Chondrocyte (in vitro differentiated cells): Measurements from ENCODE around the gene GPATCH4. TPM values are rescaled to one million over a fixed set of nuclear protein-coding genes. Genes with fewer than 3 reads are reported as not detected.
A peak's percentile ranks its signal among the peaks of the same experiment; 100 is the strongest.

Source experiments
- DNase-seq: peaks from one replicate; pipeline ENCODE4 v3.0.0; 2021; ENCODE audit warnings: mixed read lengths, low spot score
- H3K27ac Mint-ChIP-seq: one replicate; pipeline ENCODE4 v1.8.0; 2021; ENCODE audit warnings: mild to moderate bottlenecking, moderate library complexity, mixed read lengths; ENCODE audit not compliant: unreplicated experiment
- H3K27me3 Mint-ChIP-seq: 2 replicates; pipeline ENCODE4 v1.8.0; 2021; ENCODE audit warnings: low read depth, mixed read lengths
- H3K36me3 Mint-ChIP-seq: 2 replicates; pipeline ENCODE4 v1.8.0; 2021; ENCODE audit warnings: low read depth, mixed read lengths
- H3K4me1 Mint-ChIP-seq: 2 replicates; pipeline ENCODE4 v1.8.0; 2021; ENCODE audit warnings: low read depth, mild to moderate bottlenecking, mixed read lengths
- H3K4me3 Mint-ChIP-seq: one replicate; pipeline ENCODE4 v1.8.0; 2021; ENCODE audit warnings: mild to moderate bottlenecking, moderate library complexity, mixed read lengths; ENCODE audit not compliant: unreplicated experiment
- H3K9me3 Mint-ChIP-seq: 2 replicates; pipeline ENCODE4 v1.8.0; 2021; ENCODE audit warnings: low read depth, mixed read lengths
- total RNA-seq: library from RNA; stranded (reverse); gene quantifications from 3 replicates; pipeline ENCODE4 v1.2.1, GENCODE V29; 2021
- TF ChIP-seq, protein P1 (sequence below): fragments of 200-600 bp; sonication (generic); IDR thresholded peaks from 2 replicates; pipeline ENCODE4 v1.5.0; 2021; ENCODE audit warnings: antibody characterized with exemption, mild to moderate bottlenecking, moderate library complexity

The GPATCH4 gene
- total RNA-seq, 1 donor from 2014 or later, result 16.4 TPM

DNA sequence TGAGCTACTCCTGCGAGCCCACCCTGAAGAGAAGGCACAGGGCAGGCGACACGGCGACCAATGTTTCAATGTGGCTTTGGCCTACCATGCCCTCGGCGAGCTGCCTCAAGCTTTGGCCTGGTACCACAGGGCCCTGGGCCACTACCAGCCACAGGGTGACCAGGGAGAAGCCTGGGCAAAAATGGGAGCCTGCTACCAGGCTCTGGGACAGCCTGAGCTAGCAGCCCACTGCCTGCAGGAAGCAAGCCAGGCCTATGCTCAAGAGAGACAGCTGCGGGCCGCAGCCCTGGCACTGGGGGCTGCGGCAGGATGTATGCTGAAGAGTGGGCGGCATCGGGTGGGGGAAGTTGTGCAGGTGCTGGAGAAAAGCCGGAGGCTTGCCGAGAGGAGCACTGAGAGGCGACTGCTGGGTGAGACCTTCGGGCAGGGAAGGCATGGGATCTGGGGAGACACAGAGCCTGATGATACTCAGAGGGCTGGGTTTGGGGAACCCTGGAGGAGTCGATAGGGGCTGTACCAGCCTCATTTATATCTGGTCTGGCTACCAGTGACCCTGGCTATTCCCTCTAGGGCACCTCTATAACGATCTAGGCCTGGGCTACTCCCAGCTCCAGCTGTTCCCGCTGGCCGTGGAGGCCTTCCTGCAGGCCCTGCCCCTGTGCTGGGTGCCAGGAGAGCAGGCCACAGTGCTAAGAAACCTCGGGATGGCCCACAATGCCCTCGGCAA lies 19.5 kb downstream of the GPATCH4 start:
- H3K27me3 Mint-ChIP-seq, result peaks cover 3% of the 10 kb centered on the region
- TF ChIP-seq, protein P1, sequence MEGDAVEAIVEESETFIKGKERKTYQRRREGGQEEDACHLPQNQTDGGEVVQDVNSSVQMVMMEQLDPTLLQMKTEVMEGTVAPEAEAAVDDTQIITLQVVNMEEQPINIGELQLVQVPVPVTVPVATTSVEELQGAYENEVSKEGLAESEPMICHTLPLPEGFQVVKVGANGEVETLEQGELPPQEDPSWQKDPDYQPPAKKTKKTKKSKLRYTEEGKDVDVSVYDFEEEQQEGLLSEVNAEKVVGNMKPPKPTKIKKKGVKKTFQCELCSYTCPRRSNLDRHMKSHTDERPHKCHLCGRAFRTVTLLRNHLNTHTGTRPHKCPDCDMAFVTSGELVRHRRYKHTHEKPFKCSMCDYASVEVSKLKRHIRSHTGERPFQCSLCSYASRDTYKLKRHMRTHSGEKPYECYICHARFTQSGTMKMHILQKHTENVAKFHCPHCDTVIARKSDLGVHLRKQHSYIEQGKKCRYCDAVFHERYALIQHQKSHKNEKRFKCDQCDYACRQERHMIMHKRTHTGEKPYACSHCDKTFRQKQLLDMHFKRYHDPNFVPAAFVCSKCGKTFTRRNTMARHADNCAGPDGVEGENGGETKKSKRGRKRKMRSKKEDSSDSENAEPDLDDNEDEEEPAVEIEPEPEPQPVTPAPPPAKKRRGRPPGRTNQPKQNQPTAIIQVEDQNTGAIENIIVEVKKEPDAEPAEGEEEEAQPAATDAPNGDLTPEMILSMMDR, result no peak

DNA sequence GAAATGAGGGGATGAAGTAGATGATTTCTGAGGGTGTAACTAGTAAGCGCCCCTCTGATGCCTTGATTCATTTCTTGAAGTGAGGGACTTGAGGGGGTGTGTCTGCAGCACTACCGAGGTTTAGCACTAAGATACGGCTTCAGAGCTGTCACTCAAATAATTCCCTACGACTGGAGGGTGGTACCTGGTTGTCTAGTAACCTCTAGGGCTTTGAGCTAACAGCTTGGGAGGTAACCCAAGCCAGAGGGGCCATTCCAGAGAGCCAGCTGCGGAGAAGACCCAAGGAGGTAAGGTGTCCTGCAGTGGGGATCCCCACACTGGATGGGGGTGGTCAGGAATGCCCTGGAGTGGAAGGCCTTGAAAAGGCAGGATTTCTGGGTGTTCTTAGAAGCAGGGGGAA lies 21.8 kb downstream of the GPATCH4 start, which contains the start of gene TTC24:
Gene TTC24, plus strand, starts transcription at position 252 of the 400 bp plus-strand sequence. CDS start 1,642 bp downstream, outside the sequence.
- Mint-ChIP-seq H3K27ac (no peak within 1 kb of the TSS), H3K4me1 (peaks cover 3% of the 10 kb centered on the region), H3K36me3 (no peaks in the 10 kb centered on the region), H3K27me3 (peaks cover 3% of the 10 kb centered on the region), H3K9me3 (no peaks in the 10 kb centered on the region), H3K4me3 (no peak within 1 kb of the TSS)
- TF ChIP-seq, protein P1, result no peak
- DNase-seq, result no peak

More for the DNA sequence above, 19.5 kb downstream of the GPATCH4 start:
- H3K36me3 Mint-ChIP-seq, result no peaks in the 10 kb centered on the region
- H3K4me1 Mint-ChIP-seq, result peaks cover 3% of the 10 kb centered on the region
- peak overlapping the region; percentile 22 for H3K27ac Mint-ChIP-seq
- DNase-seq, result no peak
- H3K9me3 Mint-ChIP-seq, result no peaks in the 10 kb centered on the region
- no peak overlapping the region for H3K4me3 Mint-ChIP-seq

DNA sequence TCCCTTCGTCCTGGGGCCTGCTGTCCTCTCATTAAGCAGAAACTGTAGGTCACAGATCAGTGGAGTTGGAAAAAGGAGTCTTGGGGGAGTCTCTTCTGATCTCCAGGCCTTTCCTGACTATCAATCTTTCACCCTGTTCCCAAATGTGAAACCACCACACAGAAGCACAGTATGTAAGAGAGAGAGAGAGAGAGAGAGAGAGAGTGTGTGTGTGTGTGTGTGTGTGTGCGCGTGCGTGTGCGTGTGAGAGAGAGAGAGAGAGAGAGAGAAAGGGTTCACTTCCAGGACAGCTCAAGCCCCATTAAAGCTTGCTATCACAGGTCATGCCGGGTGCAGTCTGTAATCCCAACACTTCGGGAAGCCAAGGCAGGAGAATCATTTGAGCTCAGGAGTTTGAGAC lies 23.2 kb downstream of the GPATCH4 start:
- H3K36me3 Mint-ChIP-seq, result no peaks in the 10 kb centered on the region
- H3K27me3 Mint-ChIP-seq, result peaks cover 3% of the 10 kb centered on the region
- H3K4me1 Mint-ChIP-seq, result no peaks in the 10 kb centered on the region
- H3K4me3 Mint-ChIP-seq, result no peak overlapping the region
- no peak for DNase-seq
- H3K9me3 Mint-ChIP-seq, result no peaks in the 10 kb centered on the region
- no peak overlapping the region for H3K27ac Mint-ChIP-seq
- TF ChIP-seq, protein P1, result no peak

DNA sequence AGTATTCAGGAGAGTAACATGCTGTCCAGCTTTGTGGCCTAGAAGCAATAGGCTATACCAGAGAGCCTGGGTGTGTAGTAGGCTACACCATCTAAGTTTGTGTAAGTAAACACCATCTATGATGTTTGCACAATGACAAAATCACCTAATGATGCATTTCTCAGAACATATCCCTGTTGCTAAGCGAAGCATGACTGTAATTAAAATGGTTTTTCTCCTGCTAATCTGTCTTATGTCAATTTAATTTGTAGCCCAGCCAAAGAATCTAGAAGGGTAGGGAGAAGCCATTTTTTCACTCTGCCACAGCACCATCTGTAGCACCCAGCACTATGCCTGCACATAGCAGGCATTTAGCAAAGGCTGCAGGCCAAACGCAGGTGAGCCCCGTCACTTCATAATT lies 23.7 kb downstream of the GPATCH4 start:
- Mint-ChIP-seq H3K9me3 (no peaks in the 10 kb centered on the region), H3K4me1 (peaks cover 2% of the 10 kb centered on the region), H3K27ac (no peak overlapping the region), H3K36me3 (no peaks in the 10 kb centered on the region), H3K4me3 (no peak overlapping the region), H3K27me3 (peaks cover 3% of the 10 kb centered on the region)
- TF ChIP-seq, protein P1, result no peak
- no peak for DNase-seq

DNA sequence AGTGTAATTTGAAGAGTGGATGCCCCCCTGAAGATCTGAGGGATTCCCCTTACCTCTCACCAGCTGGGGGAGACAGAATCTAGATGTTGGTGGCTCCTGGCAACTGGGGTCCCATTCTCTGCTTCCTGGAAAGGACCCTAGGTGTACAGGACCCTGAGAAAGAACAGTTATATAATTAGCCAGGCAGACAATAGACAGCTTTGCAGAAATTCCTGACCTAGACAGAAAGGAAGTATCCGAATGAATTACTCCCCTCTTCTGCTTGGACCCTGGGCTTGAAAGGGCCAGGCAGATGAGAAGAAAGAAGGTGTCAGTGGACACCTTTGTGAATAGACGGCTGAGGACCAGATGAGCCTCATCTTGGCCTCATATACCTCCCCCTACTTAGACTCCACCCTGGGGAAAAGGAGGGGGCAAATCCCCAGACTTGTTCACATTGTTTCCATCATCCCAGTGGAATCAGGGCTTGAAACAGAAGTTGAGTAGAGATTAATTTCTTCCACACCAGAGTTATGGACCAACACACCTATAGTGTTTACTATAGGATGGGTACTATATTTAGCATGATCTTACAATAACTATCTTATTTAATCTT lies 27.1 kb downstream of the GPATCH4 start:
- Mint-ChIP-seq H3K36me3 (no peaks in the 10 kb centered on the region), H3K4me3 (no peak overlapping the region), H3K9me3 (no peaks in the 10 kb centered on the region), H3K4me1 (peaks cover 25% of the 10 kb centered on the region), H3K27me3 (no peaks in the 10 kb centered on the region), H3K27ac (no peak overlapping the region)
- no peak for DNase-seq
- TF ChIP-seq, protein P1, result no peak
